GM12874 (cell line): ENCODE measurements around the gene TPST2.

Experiments
- CTCF ChIP-seq: IDR thresholded peaks from 2 replicates; pipeline ENCODE4 v1.5.1; 2011; ENCODE audit warnings: low read depth, mild to moderate bottlenecking, control low read depth, low read length, moderate library complexity; ENCODE audit not compliant: insufficient read depth

The TPST2 gene

GRCh38 chr22:26525946-26526564, 63.9 kb downstream of the TPST2 start:
- no peak for TF ChIP-seq CTCF

GRCh38 chr22:26524870-26525269, 65.1 kb downstream of the TPST2 start:
- TF ChIP-seq CTCF: no peak

GRCh38 chr22:26522592-26522991, 67.3 kb downstream of the TPST2 start:
- no peak for TF ChIP-seq CTCF

GRCh38 chr22:26522012-26522411, 67.9 kb downstream of the TPST2 start:
- TF ChIP-seq CTCF: no peak

- TF ChIP-seq CTCF: no peak
Observed at GRCh38 chr22:26517429-26517828, 72.5 kb downstream of the TPST2 start.

GRCh38 chr22:26516503-26516902, 73.4 kb downstream of the TPST2 start:
- TF ChIP-seq CTCF: no peak

- no peak for TF ChIP-seq CTCF
Observed at GRCh38 chr22:26515931-26516330, 74.0 kb downstream of the TPST2 start.
